Subcutaneous abdominal adipose tissue (tissue), 5 donors: ENCODE data around the gene SOX5.

Source experiments
- H3K27ac ChIP-seq: one replicate; pipeline ENCODE4 v1.7.0; 2013; ENCODE audit warnings: low read depth, mild to moderate bottlenecking, inconsistent platforms, low read length, moderate library complexity
- H3K27me3 ChIP-seq, 5 donors: one replicate each; pipeline ENCODE4 v1.7.0; 2013; ENCODE audit warnings: low read length in 5 of 5, inconsistent platforms in 1 of 5; ENCODE audit not compliant: control insufficient read depth in 5 of 5, insufficient read depth in 4 of 5
- H3K36me3 ChIP-seq, 5 donors: one replicate each; pipeline ENCODE4 v1.7.0; 2013; ENCODE audit warnings: low read length in 5 of 5; ENCODE audit not compliant: control insufficient read depth in 5 of 5, insufficient read depth in 5 of 5
- H3K4me1 ChIP-seq, 5 donors: one replicate each; pipeline ENCODE4 v1.7.0; 2013; ENCODE audit warnings: low read length in 5 of 5, mild to moderate bottlenecking in 3 of 5, moderate library complexity in 1 of 5; ENCODE audit not compliant: control insufficient read depth in 5 of 5, insufficient read depth in 5 of 5
- H3K4me3 ChIP-seq, 5 donors: one replicate each; pipeline ENCODE4 v1.7.0; 2013; ENCODE audit warnings: low read length in 5 of 5, low read depth in 1 of 5
- H3K9ac ChIP-seq, 5 donors: one replicate each; pipeline ENCODE4 v1.7.0; 2013; ENCODE audit warnings: low read length in 5 of 5, mild to moderate bottlenecking in 4 of 5, moderate library complexity in 3 of 5
- H3K9me3 ChIP-seq, 5 donors: one replicate each; pipeline ENCODE4 v1.7.0; 2013; ENCODE audit warnings: low read length in 5 of 5; ENCODE audit not compliant: control insufficient read depth in 5 of 5
- donor health status: healthy.
- donor health status: healthy.
- donor health status: healthy.
- donor health status: healthy.
- donor health status: healthy.

The SOX5 gene

GRCh38 chr12:23482571-23482970 lies 466.9 kb downstream of the SOX5 start:
- no peak overlapping the region for H3K4me3 ChIP-seq
- H3K9ac ChIP-seq: no peak overlapping the region
- H3K27me3 ChIP-seq: no peaks in the 10 kb centered on the region
- H3K27ac ChIP-seq: no peak overlapping the region
- H3K9me3 ChIP-seq: peaks cover 0 to 5% (median 0%) of the 10 kb centered on the region in 5 donors
- H3K36me3 ChIP-seq: no peaks in the 10 kb centered on the region
- no peaks in the 10 kb centered on the region for H3K4me1 ChIP-seq
